GM12865 (cell line): ENCODE measurements around the gene TMEM205.
"Not testable (repeated sequence)": the region's sequence is repeated elsewhere in the genome, so short reads cannot be mapped to it uniquely, and the experiment has no call there.

Experiments used
- DNase-seq: peaks from one replicate; pipeline ENCODE4 v3.0.0; 2010; ENCODE audit warnings: low read depth
- H3K4me3 ChIP-seq: 2 replicates; pipeline ENCODE4 v1.5.1; 2011; ENCODE audit warnings: mild to moderate bottlenecking, low read depth, low read length, control low read depth
- CTCF ChIP-seq: IDR thresholded peaks from 2 replicates; pipeline ENCODE4 v1.5.1; 2011; ENCODE audit warnings: low read length, control low read depth, low read depth, inconsistent platforms; ENCODE audit not compliant: insufficient read depth; ENCODE audit errors: missing control alignments

Gene TMEM205

GRCh38 chr19:11382898-11383705 is 37.0 kb upstream of the TMEM205 start:
- TF ChIP-seq CTCF = peak; percentile 77
- peak; percentile 52 for DNase-seq
- peak overlapping the region; percentile 27 for H3K4me3 ChIP-seq

DNA sequence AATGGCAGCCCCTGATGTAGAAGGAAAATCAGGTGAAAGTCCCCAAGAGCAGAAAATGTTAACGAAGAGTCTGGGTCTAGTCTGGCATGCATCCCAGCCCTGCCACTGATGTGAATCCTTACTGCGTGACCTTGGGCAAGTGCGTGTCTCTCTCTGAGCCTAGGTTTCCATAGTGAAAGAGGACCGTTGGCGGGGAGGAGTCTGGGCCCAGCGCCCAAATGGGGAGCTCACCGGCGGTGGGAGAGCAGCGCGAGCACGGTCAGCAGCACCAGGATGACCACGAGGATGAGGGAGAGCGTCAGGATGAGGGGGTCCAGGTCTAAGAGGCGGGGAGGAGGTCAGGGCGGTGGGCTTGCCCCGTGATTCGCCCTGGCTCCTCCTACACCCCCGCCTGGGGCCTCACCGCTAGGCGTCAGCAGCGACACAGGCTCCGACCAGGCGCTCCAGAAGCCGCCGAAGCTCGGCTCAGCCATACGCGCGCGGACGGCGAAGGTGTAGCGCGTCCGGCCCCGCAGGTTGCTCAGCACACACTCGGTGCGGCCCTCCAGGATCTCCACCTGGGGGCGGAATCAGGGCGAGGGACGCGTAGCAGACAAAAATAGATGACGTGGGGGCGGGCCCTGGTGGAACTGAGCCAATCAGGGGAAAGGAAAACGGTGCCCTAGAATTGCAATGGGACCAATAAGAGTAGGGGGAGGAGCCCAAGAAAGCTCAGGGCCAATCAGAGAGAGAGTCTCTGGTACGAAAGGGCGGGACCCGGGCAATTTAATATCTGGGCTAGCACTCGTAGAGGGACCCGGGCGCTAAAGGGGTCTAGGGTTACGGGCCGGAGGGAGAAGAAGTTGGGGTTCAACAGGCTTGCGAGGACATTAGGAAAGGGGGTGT is 34.8 kb upstream of the TMEM205 start:
- peak; percentile 99 for DNase-seq
- peak; percentile 82 for TF ChIP-seq CTCF
- peak overlapping the region; percentile 79 for H3K4me3 ChIP-seq

DNA sequence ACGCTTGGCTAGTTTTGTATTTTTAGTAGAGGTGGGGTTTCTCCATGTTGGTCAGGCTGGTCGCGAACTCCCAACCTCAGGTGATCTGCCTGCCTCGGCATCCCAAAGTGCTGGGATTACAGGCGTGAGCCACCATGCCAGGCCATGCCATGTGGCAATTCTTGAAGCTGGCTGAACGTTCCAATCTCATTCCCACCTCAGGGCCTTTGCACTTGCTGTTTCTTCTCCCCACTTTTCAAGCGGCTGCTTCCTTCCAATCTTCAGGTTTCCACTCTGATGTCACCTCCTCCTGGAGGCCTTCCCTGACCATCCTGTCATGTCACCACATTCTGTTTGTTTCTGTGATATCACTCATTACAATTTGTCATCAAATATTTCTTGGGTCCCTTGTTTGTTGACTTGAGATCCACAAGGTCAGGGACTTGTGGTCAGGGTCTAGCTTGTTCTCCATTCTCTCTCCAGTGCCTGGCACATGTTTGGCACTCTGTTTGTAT is 33.8 kb upstream of the TMEM205 start:
- no peak for DNase-seq
- no peak for TF ChIP-seq CTCF
- peak overlapping the region; percentile 79 for H3K4me3 ChIP-seq

- H3K4me3 ChIP-seq, DNase-seq: not testable (repeated sequence)
These were observed 33.3 kb upstream of the TMEM205 start for GRCh38 chr19:11379269-11379845.

DNA sequence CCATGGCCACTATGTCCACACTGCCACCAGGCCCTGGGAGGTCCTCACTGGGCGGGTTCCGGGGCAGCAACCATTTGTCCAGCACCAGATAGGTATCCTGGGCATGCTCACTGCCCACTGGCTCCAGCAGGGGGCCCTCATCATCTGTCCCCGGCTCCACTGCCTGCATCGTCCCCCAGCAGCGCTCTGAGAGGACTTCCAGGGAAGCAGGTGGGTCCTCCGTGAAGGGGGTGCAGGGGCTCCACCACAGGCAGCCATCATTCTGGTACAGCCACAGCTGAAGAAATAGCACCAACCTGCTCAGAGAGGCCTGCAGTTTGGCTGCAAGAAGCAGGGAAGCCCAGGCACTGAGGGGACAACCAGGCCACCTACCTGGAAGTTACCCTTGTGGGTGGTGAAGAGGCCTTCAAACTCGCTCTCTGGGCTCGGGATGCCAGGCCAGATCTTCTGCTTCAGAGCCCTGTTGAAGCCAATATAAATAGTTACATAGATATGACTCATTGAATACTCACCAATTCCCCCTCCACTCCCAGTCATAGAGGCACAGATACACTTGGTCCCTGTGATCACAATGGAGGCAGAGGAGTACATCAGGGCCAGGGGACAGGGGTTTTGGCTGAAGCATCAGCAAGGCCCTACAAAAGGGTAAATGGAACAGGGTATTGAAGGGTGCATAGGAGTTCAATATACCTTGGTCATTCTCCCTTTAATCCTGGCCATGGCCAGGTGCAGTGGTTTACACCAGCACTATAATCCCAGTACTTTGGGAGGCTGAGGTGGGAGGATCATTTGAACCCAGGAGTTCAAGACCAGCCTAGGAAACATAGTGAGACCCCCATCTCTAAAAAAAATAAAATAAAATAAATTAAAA is 32.5 kb upstream of the TMEM205 start:
- TF ChIP-seq CTCF = peak; percentile 68
- H3K4me3 ChIP-seq = no peak overlapping the region
- DNase-seq = peak; percentile 56

DNA sequence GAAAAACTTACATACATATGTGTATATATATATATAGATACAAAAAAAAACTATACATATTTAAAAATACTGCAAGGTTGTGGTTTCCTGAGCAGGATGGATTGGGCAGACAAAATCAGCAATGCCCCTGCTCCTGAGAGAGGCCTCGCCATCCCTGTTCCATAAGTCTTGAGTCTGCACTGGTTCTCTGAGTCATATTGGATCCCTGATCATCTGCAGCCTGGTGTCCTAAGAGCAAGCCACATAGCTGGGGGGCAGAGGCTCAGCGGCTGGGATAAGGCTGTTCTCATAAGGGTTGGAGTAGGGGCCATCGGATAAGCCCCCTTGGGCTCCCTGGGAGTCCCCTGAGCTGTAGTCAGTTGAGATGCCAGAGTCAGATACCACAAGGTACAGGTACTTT is 31.7 kb upstream of the TMEM205 start:
- no peak for DNase-seq
- H3K4me3 ChIP-seq = peak overlapping the region; percentile 39; the same call in 1 of the 2 replicates
- no peak for TF ChIP-seq CTCF
